GM12875 (cell line): ENCODE measurements around the gene HIPK1.
"Not testable (repeated sequence)": the region's sequence is repeated elsewhere in the genome, so short reads cannot be mapped to it uniquely, and the experiment has no call there.

Source experiments
- H3K4me3 ChIP-seq: one replicate; pipeline ENCODE4 v1.5.1; 2011; ENCODE audit warnings: low read depth, low read length, control low read depth
- TF ChIP-seq, protein P1 (sequence below): IDR thresholded peaks from 2 replicates; pipeline ENCODE4 v1.5.1; 2011; ENCODE audit warnings: low read depth, mild to moderate bottlenecking, control low read depth, inconsistent platforms, low read length, moderate library complexity, borderline replicate concordance; ENCODE audit not compliant: insufficient read depth

The HIPK1 gene

DNA sequence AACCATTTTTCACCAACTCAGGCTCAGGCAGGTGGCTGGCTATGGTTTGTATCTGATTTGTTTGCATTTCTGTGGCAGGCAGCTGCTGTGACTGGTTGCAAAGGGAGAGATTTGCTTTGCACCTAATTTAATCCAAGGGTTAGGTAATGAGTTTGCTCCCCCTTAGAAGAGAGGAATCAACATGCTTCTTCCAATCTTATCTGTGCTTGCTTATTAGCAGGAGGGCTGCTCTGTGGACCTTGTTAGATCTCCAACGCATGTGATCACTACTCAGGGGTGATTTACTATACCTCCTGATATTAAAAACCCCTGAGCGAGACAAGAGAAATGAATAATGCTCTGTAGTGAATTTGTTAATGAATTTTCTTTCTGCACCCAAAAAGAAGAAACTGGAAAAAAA, 70.7 kb downstream of the HIPK1 start:
- TF ChIP-seq, protein P1, sequence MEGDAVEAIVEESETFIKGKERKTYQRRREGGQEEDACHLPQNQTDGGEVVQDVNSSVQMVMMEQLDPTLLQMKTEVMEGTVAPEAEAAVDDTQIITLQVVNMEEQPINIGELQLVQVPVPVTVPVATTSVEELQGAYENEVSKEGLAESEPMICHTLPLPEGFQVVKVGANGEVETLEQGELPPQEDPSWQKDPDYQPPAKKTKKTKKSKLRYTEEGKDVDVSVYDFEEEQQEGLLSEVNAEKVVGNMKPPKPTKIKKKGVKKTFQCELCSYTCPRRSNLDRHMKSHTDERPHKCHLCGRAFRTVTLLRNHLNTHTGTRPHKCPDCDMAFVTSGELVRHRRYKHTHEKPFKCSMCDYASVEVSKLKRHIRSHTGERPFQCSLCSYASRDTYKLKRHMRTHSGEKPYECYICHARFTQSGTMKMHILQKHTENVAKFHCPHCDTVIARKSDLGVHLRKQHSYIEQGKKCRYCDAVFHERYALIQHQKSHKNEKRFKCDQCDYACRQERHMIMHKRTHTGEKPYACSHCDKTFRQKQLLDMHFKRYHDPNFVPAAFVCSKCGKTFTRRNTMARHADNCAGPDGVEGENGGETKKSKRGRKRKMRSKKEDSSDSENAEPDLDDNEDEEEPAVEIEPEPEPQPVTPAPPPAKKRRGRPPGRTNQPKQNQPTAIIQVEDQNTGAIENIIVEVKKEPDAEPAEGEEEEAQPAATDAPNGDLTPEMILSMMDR, result no peak
- H3K4me3 ChIP-seq, result no peak overlapping the region

DNA sequence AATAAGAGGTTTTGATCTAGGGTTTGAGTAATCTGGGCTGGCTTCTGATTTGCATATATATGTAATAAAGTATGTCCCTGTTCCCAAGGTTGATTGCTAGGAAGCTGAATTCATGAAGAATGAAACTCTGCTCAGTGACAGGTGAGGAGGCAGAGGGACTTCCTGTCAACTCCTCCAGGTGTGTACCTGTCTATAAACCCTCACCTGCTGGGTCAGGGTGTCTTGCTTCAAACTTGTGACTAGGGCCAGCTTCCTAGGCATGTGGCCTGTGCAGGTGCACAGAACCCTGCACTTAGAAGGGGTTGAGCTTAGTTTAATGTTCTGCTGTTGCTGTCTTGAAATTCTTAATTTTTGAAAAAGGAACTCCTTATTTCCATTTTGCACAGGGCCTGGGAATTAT, 71.3 kb downstream of the HIPK1 start:
- TF ChIP-seq, protein P1, result no peak
- H3K4me3 ChIP-seq, result no peak overlapping the region

DNA sequence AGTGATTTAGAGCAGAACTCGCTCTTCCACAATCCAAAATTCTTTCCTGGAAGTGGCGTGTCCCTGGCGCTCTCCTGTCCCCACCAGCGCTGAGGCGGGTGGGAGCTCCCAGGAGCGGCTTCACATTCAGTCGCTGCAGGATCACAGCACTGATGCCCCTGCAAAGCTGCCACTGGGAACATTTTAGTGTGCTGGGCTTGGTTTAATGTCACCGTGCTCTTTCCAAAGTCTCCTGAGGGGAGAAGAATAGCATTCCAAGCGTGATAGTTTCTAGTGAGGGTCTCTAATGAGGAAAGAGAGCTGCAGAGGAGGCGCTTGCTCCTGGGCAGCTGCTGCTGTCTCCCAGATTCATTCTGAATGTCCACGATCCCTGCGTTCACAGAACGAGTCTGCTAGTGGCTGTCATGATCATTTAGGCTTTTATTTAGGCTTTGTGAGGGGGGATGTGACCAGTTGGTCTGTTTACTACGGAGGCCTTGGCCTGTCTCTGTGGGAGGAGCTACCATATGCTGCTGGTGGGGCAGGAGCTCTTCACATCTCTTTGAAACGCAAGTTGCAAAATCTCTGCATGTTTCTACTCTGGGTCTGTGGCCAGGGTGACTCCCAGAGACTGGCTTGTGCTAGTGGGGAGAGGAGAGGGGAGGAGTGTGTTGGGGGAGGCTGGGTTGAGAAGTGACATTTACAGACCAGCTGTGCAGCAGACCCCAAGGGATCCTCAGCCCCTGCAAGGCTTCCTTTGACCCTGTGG, 73.5 kb downstream of the HIPK1 start:
- TF ChIP-seq, protein P1, result no peak
- no peak overlapping the region for H3K4me3 ChIP-seq

DNA sequence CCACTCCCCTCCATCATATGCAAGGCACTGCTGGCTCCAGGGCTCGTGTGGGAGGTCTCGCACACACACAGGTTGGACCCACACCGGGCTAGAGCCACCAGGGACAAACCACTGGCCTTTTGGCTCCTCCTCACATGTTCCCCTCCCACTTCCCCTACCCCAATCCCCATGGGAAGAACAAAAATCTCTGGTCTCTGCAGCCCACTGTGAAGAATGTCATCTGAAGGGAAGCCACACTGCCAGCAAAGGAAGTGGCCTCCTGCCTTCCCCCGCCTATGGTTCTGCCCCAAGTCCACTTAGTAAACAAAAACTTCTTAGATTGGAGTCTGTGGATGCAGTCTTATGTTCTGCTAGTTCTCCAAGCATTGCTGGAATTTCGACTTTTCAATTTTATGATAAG, 74.3 kb downstream of the HIPK1 start:
- no peak overlapping the region for H3K4me3 ChIP-seq
- TF ChIP-seq, protein P1, result no peak

DNA sequence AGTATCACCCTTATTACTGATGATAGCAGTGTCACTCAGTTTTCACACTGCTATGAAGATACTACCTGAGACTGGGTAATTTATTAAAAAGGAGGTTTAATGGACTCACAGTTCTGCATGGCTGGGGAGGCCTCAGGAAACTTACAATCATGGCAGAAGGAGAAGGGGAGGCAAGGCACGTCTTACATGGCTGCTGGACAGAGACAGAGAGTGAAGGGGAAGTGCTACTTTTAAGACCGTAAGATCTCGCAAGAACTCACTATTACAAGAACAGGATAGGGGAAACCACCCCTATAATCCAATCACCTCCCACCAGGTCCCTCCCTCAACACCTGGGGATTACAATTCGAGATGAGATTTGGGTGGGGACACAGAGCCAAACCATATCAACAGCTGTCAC, 77.7 kb downstream of the HIPK1 start:
- not testable (repeated sequence) for H3K4me3 ChIP-seq

DNA sequence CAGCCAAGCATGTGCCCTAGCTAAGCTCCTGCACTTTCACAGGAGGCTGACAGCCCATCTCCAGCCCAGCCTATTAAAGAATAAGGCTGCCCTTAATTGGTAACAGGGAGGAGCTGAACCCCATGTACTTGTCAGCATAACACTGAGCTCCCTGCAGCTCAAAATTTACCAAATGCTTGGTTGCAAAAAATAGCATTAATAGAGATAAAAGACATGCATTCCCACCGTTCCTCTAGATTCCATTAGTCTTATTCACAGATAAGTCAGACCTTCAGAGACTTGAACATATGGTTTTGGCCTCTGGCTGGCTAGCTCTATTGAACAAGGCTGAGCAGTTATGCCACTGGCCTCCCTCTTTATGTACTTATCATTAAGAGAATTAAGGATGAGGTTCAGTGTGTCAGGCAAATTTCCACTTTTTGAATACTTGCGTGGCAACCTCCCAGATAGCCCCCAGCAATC, 79.4 kb downstream of the HIPK1 start:
- H3K4me3 ChIP-seq, result no peak overlapping the region
- TF ChIP-seq, protein P1, result no peak

DNA sequence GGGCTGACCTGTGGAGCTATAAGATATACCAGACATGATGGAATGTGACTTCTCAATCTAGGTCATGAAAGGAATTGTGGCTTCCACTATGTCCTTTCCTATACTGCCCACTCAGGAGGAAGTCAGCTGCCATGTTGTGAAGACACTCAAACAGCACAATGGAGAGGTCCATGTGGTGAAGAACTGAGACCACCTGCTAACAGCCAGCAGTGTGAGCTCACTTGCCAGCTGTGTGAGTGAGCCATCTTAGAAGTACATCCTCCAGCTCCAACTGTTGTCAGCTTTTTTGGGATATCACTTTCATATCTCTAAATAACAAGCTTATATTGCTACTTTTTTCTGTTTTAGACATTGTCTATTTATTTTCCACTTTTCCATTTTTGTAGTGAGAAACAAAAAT, 79.9 kb downstream of the HIPK1 start:
- TF ChIP-seq, protein P1, result no peak

DNA sequence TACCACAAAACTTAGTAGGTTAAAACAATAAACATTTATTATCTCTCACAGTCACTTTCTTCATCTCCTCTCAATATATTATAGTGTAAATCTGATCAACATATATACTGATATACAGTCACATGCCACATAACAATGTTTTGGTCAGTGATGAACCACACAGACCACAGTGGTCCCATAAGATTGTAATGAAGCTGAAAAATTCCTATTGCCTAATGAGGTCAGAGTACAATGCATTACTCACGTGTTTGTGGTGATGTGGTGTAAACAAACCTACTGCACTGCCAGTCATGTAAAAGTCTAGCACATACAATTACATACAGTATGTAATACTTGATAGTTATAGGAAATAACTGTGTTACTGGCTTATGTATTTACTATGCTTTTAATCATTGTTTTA, 80.3 kb downstream of the HIPK1 start:
- no peak overlapping the region for H3K4me3 ChIP-seq
- TF ChIP-seq, protein P1, result no peak

More for the DNA sequence above, 79.9 kb downstream of the HIPK1 start:
- no peak overlapping the region for H3K4me3 ChIP-seq
